WTC11 (cell line): Measurements from ENCODE around the gene MRPL20. TPM values are rescaled to one million over a fixed set of nuclear protein-coding genes. Genes with fewer than 3 reads are reported as not detected.

Source experiments
- ATAC-seq: fragments of 200-7000 bp; cut with Tn5 transposase; 2 replicates; pipeline ENCODE4 v1.10.0; 2021; ENCODE audit warnings: mild to moderate bottlenecking, moderate library complexity
- CTCF ChIA-PET: fragments of 300-600 bp; sonication (Branson Sonifier 250); formaldehyde crosslinking; loops from one replicate; lab custom pipeline; 2021; ENCODE audit warnings: antibody characterized with exemption; lab: Charles Lee
- POLR2A ChIA-PET: fragments of 350-600 bp; sonication (Branson Sonifier 250); formaldehyde crosslinking; loops from one replicate; lab custom pipeline; 2021; ENCODE audit warnings: antibody characterized with exemption; lab: Charles Lee
- DNase-seq: peaks from one replicate; pipeline ENCODE4 v3.0.0; 2021; ENCODE audit warnings: low spot score
- H3K27ac Mint-ChIP-seq: 2 replicates; pipeline ENCODE4 v1.8.0; 2021; ENCODE audit warnings: mixed read lengths
- H3K27me3 Mint-ChIP-seq: 2 replicates; pipeline ENCODE4 v1.8.0; 2021; ENCODE audit warnings: low read depth, mild to moderate bottlenecking, moderate library complexity, mixed read lengths
- H3K36me3 Mint-ChIP-seq: 2 replicates; pipeline ENCODE4 v1.8.0; 2021; ENCODE audit warnings: mixed read lengths
- H3K4me1 Mint-ChIP-seq: 2 replicates; pipeline ENCODE4 v1.8.0; 2022; ENCODE audit warnings: mixed read lengths
- H3K4me3 Mint-ChIP-seq: 2 replicates; pipeline ENCODE4 v1.8.0; 2021; ENCODE audit warnings: mild to moderate bottlenecking, moderate library complexity, mixed read lengths
- H3K9me3 Mint-ChIP-seq: 2 replicates; pipeline ENCODE4 v1.8.0; 2021; ENCODE audit warnings: mixed read lengths
- CBFB ChIP-seq: sonication (generic); formaldehyde crosslinking; IDR thresholded peaks from 2 replicates; pipeline ENCODE4 v1.8.1; 2022; ENCODE audit warnings: mild to moderate bottlenecking, low read depth, missing genetic modification reagents
- EMX1 ChIP-seq: fragments of 250-450 bp; sonication (Bioruptor Pico); IDR thresholded peaks from 2 replicates; pipeline ENCODE4 v1.8.0; 2021; ENCODE audit warnings: mild to moderate bottlenecking
- FOXP1 ChIP-seq: sonication (generic); formaldehyde crosslinking; IDR thresholded peaks from 2 replicates; pipeline ENCODE4 v1.8.0; 2022; ENCODE audit warnings: missing genetic modification reagents, mild to moderate bottlenecking, moderate library complexity, borderline replicate concordance
- GRHL2 ChIP-seq: fragments of 250-450 bp; sonication (Bioruptor Pico); IDR thresholded peaks from 2 replicates; pipeline ENCODE4 v1.8.0; 2022; ENCODE audit warnings: mild to moderate bottlenecking, moderate library complexity; ENCODE audit not compliant: insufficient replicate concordance, severe bottlenecking
- GTF2I ChIP-seq: fragments of 250-450 bp; sonication (Bioruptor Pico); conservative IDR thresholded peaks from 2 replicates; pipeline ENCODE4 v1.4.0; 2021; ENCODE audit warnings: mild to moderate bottlenecking
- NFE2L1 ChIP-seq: sonication (generic); formaldehyde crosslinking; IDR thresholded peaks from 2 replicates; pipeline ENCODE4 v1.8.1; 2023; ENCODE audit warnings: missing genetic modification reagents
- NFYB ChIP-seq: sonication (generic); formaldehyde crosslinking; conservative IDR thresholded peaks from 2 replicates; pipeline ENCODE4 v1.8.0; 2022; ENCODE audit warnings: low read depth, missing genetic modification reagents
- NR2C2 ChIP-seq: sonication (generic); formaldehyde crosslinking; IDR thresholded peaks from 2 replicates; pipeline ENCODE4 v1.8.0; 2022; ENCODE audit warnings: mild to moderate bottlenecking, missing genetic modification reagents
- RELA ChIP-seq: sonication (generic); formaldehyde crosslinking; IDR thresholded peaks from 2 replicates; pipeline ENCODE4 v1.8.1; 2022; ENCODE audit warnings: missing genetic modification reagents, mild to moderate bottlenecking, borderline replicate concordance
- RORB ChIP-seq: fragments of 250-450 bp; sonication (Bioruptor Pico); IDR thresholded peaks from 2 replicates; pipeline ENCODE4 v1.9.0; 2021; ENCODE audit warnings: mild to moderate bottlenecking
- TEAD4 ChIP-seq: sonication (generic); formaldehyde crosslinking; IDR thresholded peaks from 2 replicates; pipeline ENCODE4 v1.8.0; 2022; ENCODE audit warnings: mild to moderate bottlenecking, missing genetic modification reagents
- TP53 ChIP-seq: sonication (generic); formaldehyde crosslinking; IDR thresholded peaks from 2 replicates; pipeline ENCODE4 v1.8.1; 2023; ENCODE audit warnings: mild to moderate bottlenecking, missing genetic modification reagents
- ZNF121 ChIP-seq: sonication (generic); formaldehyde crosslinking; IDR thresholded peaks from 2 replicates; pipeline ENCODE4 v1.8.0; 2023; ENCODE audit warnings: missing genetic modification reagents
- ZNF219 ChIP-seq: sonication (generic); formaldehyde crosslinking; IDR thresholded peaks from 2 replicates; pipeline ENCODE4 v1.8.0; 2023; ENCODE audit warnings: missing genetic modification reagents, mild to moderate bottlenecking, borderline replicate concordance
- total RNA-seq: library from RNA; stranded (reverse); gene quantifications from 3 replicates; pipeline ENCODE4 v1.2.3, GENCODE V29; 2021
- TF ChIP-seq, protein P1 (sequence below): sonication (generic); formaldehyde crosslinking; IDR thresholded peaks from 2 replicates; pipeline ENCODE4 v1.8.0; 2023; ENCODE audit warnings: missing genetic modification reagents, mild to moderate bottlenecking, borderline replicate concordance
- TF ChIP-seq, protein P2 (sequence below): sonication (generic); formaldehyde crosslinking; IDR thresholded peaks from 2 replicates; pipeline ENCODE4 v1.8.0; 2023; ENCODE audit warnings: mild to moderate bottlenecking, missing genetic modification reagents
- TF ChIP-seq, protein P3 (sequence below): sonication (generic); formaldehyde crosslinking; IDR thresholded peaks from 2 replicates; pipeline ENCODE4 v1.8.1; 2022; ENCODE audit warnings: missing genetic modification reagents, borderline replicate concordance
- TF ChIP-seq, protein P4 (sequence below): sonication (generic); formaldehyde crosslinking; IDR thresholded peaks from 2 replicates; pipeline ENCODE4 v1.8.1; 2022; ENCODE audit warnings: low read depth, missing genetic modification reagents, borderline replicate concordance

Gene MRPL20
- total RNA-seq, 1 experiment from 2014 or later, result 156 TPM

DNA sequence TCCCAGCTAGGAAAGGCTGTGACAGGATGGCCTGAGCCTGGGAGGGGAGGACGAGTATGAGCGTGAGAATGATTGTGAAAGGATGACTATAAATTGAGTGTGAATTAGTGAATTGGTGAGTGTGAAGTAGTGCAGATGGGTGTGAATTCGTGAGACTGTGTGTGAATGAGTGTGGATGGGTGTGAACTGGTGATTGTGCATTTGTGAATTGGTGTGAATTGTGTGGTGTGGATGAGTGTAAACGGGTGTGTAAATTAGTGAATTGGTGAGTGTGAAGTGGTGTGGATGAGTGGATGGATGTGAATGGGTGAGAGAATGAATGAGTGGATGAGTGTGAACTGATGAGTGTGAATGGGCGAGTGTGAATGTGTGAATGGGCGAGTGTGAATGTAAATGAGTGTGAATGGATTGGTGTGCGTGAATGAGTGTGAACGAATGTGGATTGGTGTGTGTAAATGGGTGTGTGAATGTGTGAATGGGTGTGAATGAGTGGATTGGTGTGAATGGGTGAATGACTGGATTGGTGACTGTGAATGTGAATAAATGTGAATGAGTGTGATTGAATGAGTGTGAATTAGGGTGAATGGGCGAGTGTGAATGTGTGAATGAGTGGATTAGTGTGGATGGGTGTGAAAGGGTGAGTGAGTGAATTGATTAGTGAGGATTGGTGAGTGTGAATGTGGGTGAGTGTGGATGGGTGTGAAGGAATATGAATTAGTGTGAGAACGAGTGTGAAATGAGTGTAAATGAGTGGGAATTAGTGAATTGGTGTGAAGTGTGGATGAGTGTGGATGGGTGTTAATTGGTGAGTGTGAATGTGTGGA lies 41.0 kb downstream of the MRPL20 start:
- ChIA-PET CTCF (no interaction called here), POLR2A (no interaction called here)
- DNase-seq, result no peak
- Mint-ChIP-seq H3K4me1 (peaks cover 6% of the 10 kb centered on the region), H3K4me3 (no peak overlapping the region), H3K36me3 (no peaks in the 10 kb centered on the region), H3K9me3 (no peaks in the 10 kb centered on the region), H3K27me3 (peaks cover 40% of the 10 kb centered on the region), H3K27ac (no peak overlapping the region)
- TF ChIP-seq CBFB (no peak), NFE2L1 (CRISPR knock-in tag) (no peak), NR2C2 (CRISPR knock-in tag) (no peak), RELA (CRISPR knock-in tag) (no peak), ZNF121 (CRISPR knock-in tag) (no peak), EMX1 (CRISPR knock-in tag) (no peak), GTF2I (CRISPR knock-in tag) (no peak), FOXP1 (no peak), ZNF219 (CRISPR knock-in tag) (no peak), TP53 (no peak), NFYB (no peak), TEAD4 (CRISPR knock-in tag) (no peak), RORB (CRISPR knock-in tag) (no peak), GRHL2 (CRISPR knock-in tag) (no peak)
- TF ChIP-seq, protein P1, sequence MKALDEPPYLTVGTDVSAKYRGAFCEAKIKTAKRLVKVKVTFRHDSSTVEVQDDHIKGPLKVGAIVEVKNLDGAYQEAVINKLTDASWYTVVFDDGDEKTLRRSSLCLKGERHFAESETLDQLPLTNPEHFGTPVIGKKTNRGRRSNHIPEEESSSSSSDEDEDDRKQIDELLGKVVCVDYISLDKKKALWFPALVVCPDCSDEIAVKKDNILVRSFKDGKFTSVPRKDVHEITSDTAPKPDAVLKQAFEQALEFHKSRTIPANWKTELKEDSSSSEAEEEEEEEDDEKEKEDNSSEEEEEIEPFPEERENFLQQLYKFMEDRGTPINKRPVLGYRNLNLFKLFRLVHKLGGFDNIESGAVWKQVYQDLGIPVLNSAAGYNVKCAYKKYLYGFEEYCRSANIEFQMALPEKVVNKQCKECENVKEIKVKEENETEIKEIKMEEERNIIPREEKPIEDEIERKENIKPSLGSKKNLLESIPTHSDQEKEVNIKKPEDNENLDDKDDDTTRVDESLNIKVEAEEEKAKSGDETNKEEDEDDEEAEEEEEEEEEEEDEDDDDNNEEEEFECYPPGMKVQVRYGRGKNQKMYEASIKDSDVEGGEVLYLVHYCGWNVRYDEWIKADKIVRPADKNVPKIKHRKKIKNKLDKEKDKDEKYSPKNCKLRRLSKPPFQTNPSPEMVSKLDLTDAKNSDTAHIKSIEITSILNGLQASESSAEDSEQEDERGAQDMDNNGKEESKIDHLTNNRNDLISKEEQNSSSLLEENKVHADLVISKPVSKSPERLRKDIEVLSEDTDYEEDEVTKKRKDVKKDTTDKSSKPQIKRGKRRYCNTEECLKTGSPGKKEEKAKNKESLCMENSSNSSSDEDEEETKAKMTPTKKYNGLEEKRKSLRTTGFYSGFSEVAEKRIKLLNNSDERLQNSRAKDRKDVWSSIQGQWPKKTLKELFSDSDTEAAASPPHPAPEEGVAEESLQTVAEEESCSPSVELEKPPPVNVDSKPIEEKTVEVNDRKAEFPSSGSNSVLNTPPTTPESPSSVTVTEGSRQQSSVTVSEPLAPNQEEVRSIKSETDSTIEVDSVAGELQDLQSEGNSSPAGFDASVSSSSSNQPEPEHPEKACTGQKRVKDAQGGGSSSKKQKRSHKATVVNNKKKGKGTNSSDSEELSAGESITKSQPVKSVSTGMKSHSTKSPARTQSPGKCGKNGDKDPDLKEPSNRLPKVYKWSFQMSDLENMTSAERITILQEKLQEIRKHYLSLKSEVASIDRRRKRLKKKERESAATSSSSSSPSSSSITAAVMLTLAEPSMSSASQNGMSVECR, result no peak
- TF ChIP-seq, protein P2, sequence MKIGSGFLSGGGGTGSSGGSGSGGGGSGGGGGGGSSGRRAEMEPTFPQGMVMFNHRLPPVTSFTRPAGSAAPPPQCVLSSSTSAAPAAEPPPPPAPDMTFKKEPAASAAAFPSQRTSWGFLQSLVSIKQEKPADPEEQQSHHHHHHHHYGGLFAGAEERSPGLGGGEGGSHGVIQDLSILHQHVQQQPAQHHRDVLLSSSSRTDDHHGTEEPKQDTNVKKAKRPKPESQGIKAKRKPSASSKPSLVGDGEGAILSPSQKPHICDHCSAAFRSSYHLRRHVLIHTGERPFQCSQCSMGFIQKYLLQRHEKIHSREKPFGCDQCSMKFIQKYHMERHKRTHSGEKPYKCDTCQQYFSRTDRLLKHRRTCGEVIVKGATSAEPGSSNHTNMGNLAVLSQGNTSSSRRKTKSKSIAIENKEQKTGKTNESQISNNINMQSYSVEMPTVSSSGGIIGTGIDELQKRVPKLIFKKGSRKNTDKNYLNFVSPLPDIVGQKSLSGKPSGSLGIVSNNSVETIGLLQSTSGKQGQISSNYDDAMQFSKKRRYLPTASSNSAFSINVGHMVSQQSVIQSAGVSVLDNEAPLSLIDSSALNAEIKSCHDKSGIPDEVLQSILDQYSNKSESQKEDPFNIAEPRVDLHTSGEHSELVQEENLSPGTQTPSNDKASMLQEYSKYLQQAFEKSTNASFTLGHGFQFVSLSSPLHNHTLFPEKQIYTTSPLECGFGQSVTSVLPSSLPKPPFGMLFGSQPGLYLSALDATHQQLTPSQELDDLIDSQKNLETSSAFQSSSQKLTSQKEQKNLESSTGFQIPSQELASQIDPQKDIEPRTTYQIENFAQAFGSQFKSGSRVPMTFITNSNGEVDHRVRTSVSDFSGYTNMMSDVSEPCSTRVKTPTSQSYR (CRISPR knock-in tag), result no peak
- TF ChIP-seq, protein P3, sequence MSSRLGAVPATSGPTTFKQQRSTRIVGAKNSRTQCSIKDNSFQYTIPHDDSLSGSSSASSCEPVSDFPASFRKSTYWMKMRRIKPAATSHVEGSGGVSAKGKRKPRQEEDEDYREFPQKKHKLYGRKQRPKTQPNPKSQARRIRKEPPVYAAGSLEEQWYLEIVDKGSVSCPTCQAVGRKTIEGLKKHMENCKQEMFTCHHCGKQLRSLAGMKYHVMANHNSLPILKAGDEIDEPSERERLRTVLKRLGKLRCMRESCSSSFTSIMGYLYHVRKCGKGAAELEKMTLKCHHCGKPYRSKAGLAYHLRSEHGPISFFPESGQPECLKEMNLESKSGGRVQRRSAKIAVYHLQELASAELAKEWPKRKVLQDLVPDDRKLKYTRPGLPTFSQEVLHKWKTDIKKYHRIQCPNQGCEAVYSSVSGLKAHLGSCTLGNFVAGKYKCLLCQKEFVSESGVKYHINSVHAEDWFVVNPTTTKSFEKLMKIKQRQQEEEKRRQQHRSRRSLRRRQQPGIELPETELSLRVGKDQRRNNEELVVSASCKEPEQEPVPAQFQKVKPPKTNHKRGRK (CRISPR knock-in tag), result no peak
- TF ChIP-seq, protein P4, sequence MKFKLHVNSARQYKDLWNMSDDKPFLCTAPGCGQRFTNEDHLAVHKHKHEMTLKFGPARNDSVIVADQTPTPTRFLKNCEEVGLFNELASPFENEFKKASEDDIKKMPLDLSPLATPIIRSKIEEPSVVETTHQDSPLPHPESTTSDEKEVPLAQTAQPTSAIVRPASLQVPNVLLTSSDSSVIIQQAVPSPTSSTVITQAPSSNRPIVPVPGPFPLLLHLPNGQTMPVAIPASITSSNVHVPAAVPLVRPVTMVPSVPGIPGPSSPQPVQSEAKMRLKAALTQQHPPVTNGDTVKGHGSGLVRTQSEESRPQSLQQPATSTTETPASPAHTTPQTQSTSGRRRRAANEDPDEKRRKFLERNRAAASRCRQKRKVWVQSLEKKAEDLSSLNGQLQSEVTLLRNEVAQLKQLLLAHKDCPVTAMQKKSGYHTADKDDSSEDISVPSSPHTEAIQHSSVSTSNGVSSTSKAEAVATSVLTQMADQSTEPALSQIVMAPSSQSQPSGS (CRISPR knock-in tag), result no peak
- no peak for ATAC-seq
